IMR-90 (cell line): ENCODE measurements around the gene LPO. TPM values are rescaled to one million over a fixed set of nuclear protein-coding genes. Genes with fewer than 3 reads are reported as not detected.

Experiments
- ATAC-seq: fragments of 200-7000 bp; cut with Tn5 transposase; 2 replicates; pipeline ENCODE4 v1.9.1; 2020; ENCODE audit warnings: low read depth, mild to moderate bottlenecking, moderate library complexity
- BruUV-seq: library from RNA; stranded (reverse); fragments of 400-500 nt; replicated peaks from 2 replicates; lab custom pipeline; 2021; lab: Mats Ljungman, UMichigan
- CTCF ChIA-PET: fragments of 300-600 bp; formaldehyde crosslinking; extraction: SDS; loops from one replicate; lab custom pipeline; 2021; ENCODE audit warnings: antibody characterized with exemption; lab: Yijun Ruan, JAX
- POLR2A ChIA-PET: fragments of 300-600 bp; sonication (Branson Sonifier 250); formaldehyde crosslinking; loops from one replicate; lab custom pipeline; 2022; ENCODE audit warnings: antibody characterized with exemption; ENCODE audit not compliant: unreplicated experiment; lab: Charles Lee
- DNase-seq: peaks from one replicate; pipeline ENCODE4 v3.0.0; 2013
- H2AFZ ChIP-seq: replicated peaks from 2 replicates; pipeline ENCODE3; 2013; ENCODE audit warnings: low read length, mild to moderate bottlenecking; ENCODE audit not compliant: poor library complexity
- H2AK5ac ChIP-seq: 2 replicates; pipeline ENCODE4 v1.6.1; 2013; ENCODE audit warnings: low read depth, low read length, inconsistent platforms
- H2AK9ac ChIP-seq: replicated peaks from 2 replicates; pipeline ENCODE3; 2013; ENCODE audit warnings: mild to moderate bottlenecking, low read depth, low read length, moderate library complexity; ENCODE audit not compliant: poor library complexity
- H2BK120ac ChIP-seq: 2 replicates; pipeline ENCODE4 v1.6.1; 2013; ENCODE audit warnings: low read depth, low read length, inconsistent platforms
- H2BK15ac ChIP-seq: 3 replicates; pipeline ENCODE4 v1.6.1; 2013; ENCODE audit warnings: low read depth, low read length, inconsistent platforms
- H2BK20ac ChIP-seq: 2 replicates; pipeline ENCODE4 v1.6.1; 2013; ENCODE audit warnings: low read depth, mild to moderate bottlenecking, inconsistent platforms, low read length, moderate library complexity
- H2BK5ac ChIP-seq: 2 replicates; pipeline ENCODE4 v1.6.1; 2013; ENCODE audit warnings: mild to moderate bottlenecking, low read depth, low read length, inconsistent platforms; ENCODE audit not compliant: poor library complexity, severe bottlenecking
- H3K14ac ChIP-seq: replicated peaks from 2 replicates; pipeline ENCODE4 v1.6.1; 2013; ENCODE audit warnings: low read depth, low read length, inconsistent platforms
- H3K18ac ChIP-seq: 2 replicates; pipeline ENCODE4 v1.6.1; 2013; ENCODE audit warnings: low read depth, low read length, control low read depth
- H3K23ac ChIP-seq: 2 replicates; pipeline ENCODE4 v1.6.1; 2013; ENCODE audit warnings: low read depth, low read length, inconsistent platforms
- H3K27ac ChIP-seq: 2 replicates; pipeline ENCODE4 v1.5.1; 2013; ENCODE audit warnings: mild to moderate bottlenecking, control low read depth, low read length; ENCODE audit not compliant: insufficient read depth
- H3K27me3 ChIP-seq: 2 replicates; pipeline ENCODE4 v1.6.1; 2013; ENCODE audit warnings: low read length; ENCODE audit not compliant: control insufficient read depth, insufficient read depth
- H3K36me3 ChIP-seq: 2 replicates; pipeline ENCODE4 v1.6.1; 2013; ENCODE audit warnings: low read length, mixed read lengths; ENCODE audit not compliant: control insufficient read depth, insufficient read depth
- H3K4ac ChIP-seq: 2 replicates; pipeline ENCODE4 v1.6.1; 2013; ENCODE audit warnings: low read depth, low read length, inconsistent platforms
- H3K4me1 ChIP-seq: 2 replicates; pipeline ENCODE4 v1.6.1; 2013; ENCODE audit warnings: low read length, mixed read lengths; ENCODE audit not compliant: control insufficient read depth, insufficient read depth
- H3K4me2 ChIP-seq: 2 replicates; pipeline ENCODE4 v1.6.1; 2013; ENCODE audit warnings: low read depth, mild to moderate bottlenecking, control low read depth, low read length, moderate library complexity
- H3K4me3 ChIP-seq: 2 replicates; pipeline ENCODE4 v1.5.1; 2013; ENCODE audit warnings: low read depth, mild to moderate bottlenecking, control low read depth, low read length, moderate library complexity; ENCODE audit not compliant: insufficient read depth
- H3K56ac ChIP-seq: 2 replicates; pipeline ENCODE4 v1.6.1; 2013; ENCODE audit warnings: low read length, inconsistent platforms; ENCODE audit not compliant: insufficient read depth; ENCODE audit errors: extremely low read depth
- H3K79me1 ChIP-seq, 2 experiments: 2 replicates each; pipeline ENCODE4 v1.6.1; 2013; ENCODE audit warnings: low read length in 2 of 2, inconsistent platforms in 1 of 2, low read depth in 1 of 2
- H3K9ac ChIP-seq: 2 replicates; pipeline ENCODE4 v1.6.1; 2013; ENCODE audit warnings: low read depth, low read length, control low read depth
- H3K9me1 ChIP-seq: 2 replicates; pipeline ENCODE4 v1.6.1; 2013; ENCODE audit warnings: low read length, inconsistent platforms; ENCODE audit not compliant: insufficient read depth
- H3K9me3 ChIP-seq: 2 replicates; pipeline ENCODE4 v1.6.1; 2013; ENCODE audit warnings: low read length; ENCODE audit not compliant: control insufficient read depth, insufficient read depth
- H4K20me1 ChIP-seq: 2 replicates; pipeline ENCODE4 v1.6.1; 2013; ENCODE audit warnings: low read length, inconsistent platforms; ENCODE audit not compliant: insufficient read depth
- H4K5ac ChIP-seq: 2 replicates; pipeline ENCODE4 v1.6.1; 2013; ENCODE audit warnings: mild to moderate bottlenecking, low read depth, low read length, control low read depth
- H4K8ac ChIP-seq, 2 experiments: 2 replicates each; pipeline ENCODE4 v1.6.1; 2013; ENCODE audit warnings: low read depth in 2 of 2, low read length in 2 of 2, control low read depth in 1 of 2, inconsistent platforms in 1 of 2
- H4K91ac ChIP-seq: 2 replicates; pipeline ENCODE4 v1.6.1; 2013; ENCODE audit warnings: low read depth, low read length, inconsistent platforms; ENCODE audit not compliant: insufficient read depth
- CHD1 ChIP-seq: IDR thresholded peaks from 2 replicates; pipeline ENCODE4 v1.6.1; 2012; ENCODE audit warnings: low read depth, low read length, improper control_type of control experiment
- CTCF ChIP-seq: conservative IDR thresholded peaks from 2 replicates; pipeline ENCODE4 v1.5.1; 2012; ENCODE audit warnings: mild to moderate bottlenecking, low read depth, low read length, improper control_type of control experiment
- MAFK ChIP-seq: IDR thresholded peaks from 2 replicates; pipeline ENCODE4 v1.6.1; 2012; ENCODE audit warnings: low read depth, low read length, improper control_type of control experiment
- MXI1 ChIP-seq: IDR thresholded peaks from 2 replicates; pipeline ENCODE4 v1.6.1; 2012; ENCODE audit warnings: low read depth, mild to moderate bottlenecking, low read length, moderate library complexity, borderline replicate concordance
- POLR2A ChIP-seq: IDR thresholded peaks from 2 replicates; pipeline ENCODE4 v1.6.1; 2012; ENCODE audit warnings: mild to moderate bottlenecking, low read depth, low read length
- RCOR1 ChIP-seq: IDR thresholded peaks from 2 replicates; pipeline ENCODE4 v1.6.1; 2012; ENCODE audit warnings: mild to moderate bottlenecking, low read length, improper control_type of control experiment; ENCODE audit not compliant: insufficient replicate concordance
- RFX5 ChIP-seq: IDR thresholded peaks from 2 replicates; pipeline ENCODE4 v1.8.0; 2012; ENCODE audit warnings: low read depth, mild to moderate bottlenecking, low read length, moderate library complexity
- SMC3 ChIP-seq: fragments of 150-350 bp; IDR thresholded peaks from 2 replicates; pipeline ENCODE4 v1.6.1; 2016; ENCODE audit warnings: low read depth, mild to moderate bottlenecking, antibody characterized with exemption, low read length, moderate library complexity
- USF2 ChIP-seq: fragments of 150-350 bp; IDR thresholded peaks from 2 replicates; pipeline ENCODE4 v1.6.1; 2017; ENCODE audit warnings: mild to moderate bottlenecking, antibody characterized with exemption, low read length, low read depth
- WGBS, 2 experiments: methylation state at CpG; one replicate each; pipeline versions ENCODE4 v1.1.5 to v1.1.7; 2013; ENCODE audit warnings: missing lambda C conversion rate in 2 of 2; ENCODE audit not compliant: insufficient read length in 1 of 2; ENCODE audit errors: extremely low coverage in 2 of 2; 5-methylcytosine and 5-hydroxymethylcytosine counted together
- dilution Hi-C: fragments of 300-500 bp; cut with HindIII; formaldehyde crosslinking; loops from one replicate; pipeline ENCODE4 v1.14.3; 2018; ENCODE audit warnings: low sequenced_read_pairs; ENCODE audit not compliant: unreplicated experiment
- in situ Hi-C: fragments of 300-500 bp; cut with MboI; formaldehyde crosslinking; loops from 3 replicates; pipeline ENCODE4 v1.14.3; 2019; ENCODE audit warnings: low sequenced_read_pairs, inconsistent platforms, mixed read lengths
- intact Hi-C: fragments of 100-400 bp; cut with micrococcal nuclease; formaldehyde crosslinking; loops from 2 replicates; pipeline ENCODE4 v1.10.0; 2022
- polyA plus RNA-seq, 3 experiments: library from polyadenylated mRNA; depleted of rRNA; stranded (reverse); fragments of >200 nt; gene quantifications; 2 replicates each; pipeline ENCODE4 v1.2.3, GENCODE V29; 2012; ENCODE audit warnings: low replicate concordance in 1 of 3
- total RNA-seq: library from RNA; depleted of rRNA; stranded (reverse); fragments of >200 nt; gene quantifications from 2 replicates; pipeline ENCODE4 v1.2.3, GENCODE V29; 2012

The LPO gene
- total and polyA plus RNA-seq, 2 of the 4 experiments (the other 2 are of a cell fraction) = not detected

- H2BK20ac ChIP-seq = no peak overlapping the region
- H3K23ac ChIP-seq = no peak overlapping the region
- no CpG with 5 or more reads among the region's 4 CpGs for WGBS, 2 experiments
- ChIA-PET CTCF (no interaction called here), POLR2A (no interaction called here)
- no peak overlapping the region for H2BK15ac ChIP-seq
- no peaks in the 10 kb centered on the region for H3K27me3 ChIP-seq
- H3K4ac ChIP-seq = no peak overlapping the region
- H3K27ac ChIP-seq = no peak overlapping the region
- no TSS peak for BruUV-seq
- no peaks in the 10 kb centered on the region for H4K20me1 ChIP-seq
- H3K4me1 ChIP-seq = no peaks in the 10 kb centered on the region
- H3K4me3 ChIP-seq = no peak overlapping the region
- no peak overlapping the region for H4K5ac ChIP-seq
- dilution Hi-C loops (no loop called here), intact Hi-C loops (loop anchor here (2.0 kb wide), 1 partner anchor 37 kb away; the partner anchor contains the start of gene SUPT4H1), in situ Hi-C loops (loop anchor here (5.0 kb wide), 2 partner anchors 102 to 132 kb away; partner anchors contain the start of gene RNF43)
- ATAC-seq = no peak
- H4K91ac ChIP-seq = no peak overlapping the region
- H3K56ac ChIP-seq = no peak overlapping the region
- no peaks in the 10 kb centered on the region for H3K9me1 ChIP-seq
- no peak overlapping the region for H3K14ac ChIP-seq
- no peak overlapping the region for H2AK9ac ChIP-seq
- H2BK120ac ChIP-seq = no peak overlapping the region
- no peak overlapping the region for H4K8ac ChIP-seq
- DNase-seq = no peak
- H3K9ac ChIP-seq = no peak overlapping the region
- no peaks in the 10 kb centered on the region for H3K79me1 ChIP-seq
- H3K9me3 ChIP-seq = no peaks in the 10 kb centered on the region
- no peak overlapping the region for H3K18ac ChIP-seq
- no peaks in the 10 kb centered on the region for H3K36me3 ChIP-seq
- no peak for TF ChIP-seq RFX5
- no peak for TF ChIP-seq CHD1
- no peak for TF ChIP-seq SMC3
- TF ChIP-seq CTCF = no peak
- TF ChIP-seq MAFK = no peak
- no peak for TF ChIP-seq MXI1
- no peak for TF ChIP-seq USF2
- TF ChIP-seq RCOR1 = no peak
- TF ChIP-seq POLR2A = no peak
- no peak overlapping the region for H2BK5ac ChIP-seq
- H2AK5ac ChIP-seq = no peak overlapping the region
- peak overlapping the region; percentile 32 for H2AFZ ChIP-seq
- H3K4me2 ChIP-seq = no peak overlapping the region
Measured at GRCh38 chr17:58315750-58316149, 77.4 kb downstream of the LPO start.
